Panc1 (cell line): Measurements from ENCODE around the gene LCN6. TPM values are rescaled to one million over a fixed set of nuclear protein-coding genes. Genes with fewer than 3 reads are reported as not detected.

ENCODE experiments used
- ATAC-seq: fragments of 200-7000 bp; cut with Tn5 transposase; 2 replicates; pipeline ENCODE4 v1.9.1; 2020; ENCODE audit warnings: mild to moderate bottlenecking, moderate library complexity
- BruUV-seq: library from RNA; stranded (reverse); fragments of 400-500 nt; replicated peaks from 2 replicates; lab custom pipeline; 2021; lab: Mats Ljungman, UMichigan
- CTCF ChIA-PET: fragments of 300-600 bp; sonication (Branson Sonifier 250); formaldehyde crosslinking; loops from one replicate; lab custom pipeline; 2022; ENCODE audit warnings: antibody characterized with exemption; lab: Charles Lee
- POLR2A ChIA-PET: fragments of 300-600 bp; sonication (Branson Sonifier 250); formaldehyde crosslinking; loops from one replicate; lab custom pipeline; 2022; ENCODE audit warnings: antibody characterized with exemption; lab: Charles Lee
- DNase-seq: peaks from one replicate; pipeline ENCODE4 v3.0.0-alpha.2; 2010; ENCODE audit warnings: low read depth, low spot score
- H3K27ac ChIP-seq: 2 replicates; pipeline ENCODE4 v1.5.1; 2011; ENCODE audit warnings: mild to moderate bottlenecking, low read length, inconsistent platforms
- H3K27me3 ChIP-seq: fragments of 200-500 bp; sonication (Bioruptor generic); 2 replicates; pipeline ENCODE4 v1.6.0; 2014; ENCODE audit warnings: low read length, inconsistent platforms; ENCODE audit not compliant: control insufficient read depth, insufficient read depth
- H3K36me3 ChIP-seq: fragments of 200-500 bp; sonication (Bioruptor generic); 2 replicates; pipeline ENCODE4 v1.5.1; 2014; ENCODE audit warnings: inconsistent platforms, mild to moderate bottlenecking, low read length, moderate library complexity; ENCODE audit not compliant: control insufficient read depth, insufficient read depth
- H3K4me1 ChIP-seq: 2 replicates; pipeline ENCODE4 v1.5.1; 2011; ENCODE audit warnings: inconsistent platforms, mild to moderate bottlenecking, low read length, moderate library complexity; ENCODE audit not compliant: control insufficient read depth, insufficient read depth
- H3K4me3 ChIP-seq, 2 experiments: 2 replicates each; pipeline ENCODE4 v1.5.1; 2011 to 2012; ENCODE audit warnings: low read depth in 2 of 2, low read length in 2 of 2, mild to moderate bottlenecking in 2 of 2, inconsistent platforms in 1 of 2, moderate library complexity in 1 of 2
- H3K9me3 ChIP-seq: fragments of 200-500 bp; sonication (Bioruptor generic); 2 replicates; pipeline ENCODE4 v1.5.1; 2014; ENCODE audit warnings: low read depth, mild to moderate bottlenecking, inconsistent platforms, low read length, moderate library complexity; ENCODE audit not compliant: control insufficient read depth, insufficient read depth
- POLR2AphosphoS5 ChIP-seq: IDR thresholded peaks from 2 replicates; pipeline ENCODE4 v1.6.1; 2012; ENCODE audit warnings: mild to moderate bottlenecking, low read depth, low read length, moderate library complexity
- SIN3A ChIP-seq: IDR thresholded peaks from 2 replicates; pipeline ENCODE4 v1.6.1; 2012; ENCODE audit warnings: low read depth, mild to moderate bottlenecking, low read length, moderate library complexity, borderline replicate concordance; ENCODE audit not compliant: insufficient read depth
- TCF7L2 ChIP-seq: IDR thresholded peaks from 2 replicates; pipeline ENCODE4 v1.6.1; 2011; ENCODE audit warnings: mild to moderate bottlenecking, low read depth, low read length, inconsistent platforms
- in situ Hi-C: cut with HindIII; loops from 2 replicates; pipeline ENCODE4 v1.10.0; 2016; ENCODE audit warnings: low sequenced_read_pairs, low pct_unique_long_range_greater_than_20kb
- intact Hi-C: fragments of 100-400 bp; cut with micrococcal nuclease; formaldehyde crosslinking; loops from one replicate; pipeline ENCODE4 v1.10.0; 2022; ENCODE audit not compliant: unreplicated experiment
- total RNA-seq: library from RNA; stranded (reverse); gene quantifications from one replicate; pipeline ENCODE4 v1.2.1, GENCODE V29; 2021; ENCODE audit not compliant: unreplicated experiment
- TF ChIP-seq, protein P1 (sequence below), 2 experiments: IDR thresholded peaks; 2 replicates each; pipeline ENCODE4 v1.6.1; 2011 to 2012; ENCODE audit warnings: low read depth in 2 of 2, control low read depth in 1 of 2, low read length in 1 of 2, mild to moderate bottlenecking in 1 of 2, moderate library complexity in 1 of 2; ENCODE audit not compliant: insufficient read depth in 1 of 2
- TF ChIP-seq, protein P2 (sequence below): fragments of 450-650 bp; IDR thresholded peaks from 2 replicates; pipeline ENCODE4 v1.5.1; 2017; ENCODE audit warnings: mild to moderate bottlenecking

Gene LCN6
- total RNA-seq, 1 experiment from 2014 or later, result not detected

DNA sequence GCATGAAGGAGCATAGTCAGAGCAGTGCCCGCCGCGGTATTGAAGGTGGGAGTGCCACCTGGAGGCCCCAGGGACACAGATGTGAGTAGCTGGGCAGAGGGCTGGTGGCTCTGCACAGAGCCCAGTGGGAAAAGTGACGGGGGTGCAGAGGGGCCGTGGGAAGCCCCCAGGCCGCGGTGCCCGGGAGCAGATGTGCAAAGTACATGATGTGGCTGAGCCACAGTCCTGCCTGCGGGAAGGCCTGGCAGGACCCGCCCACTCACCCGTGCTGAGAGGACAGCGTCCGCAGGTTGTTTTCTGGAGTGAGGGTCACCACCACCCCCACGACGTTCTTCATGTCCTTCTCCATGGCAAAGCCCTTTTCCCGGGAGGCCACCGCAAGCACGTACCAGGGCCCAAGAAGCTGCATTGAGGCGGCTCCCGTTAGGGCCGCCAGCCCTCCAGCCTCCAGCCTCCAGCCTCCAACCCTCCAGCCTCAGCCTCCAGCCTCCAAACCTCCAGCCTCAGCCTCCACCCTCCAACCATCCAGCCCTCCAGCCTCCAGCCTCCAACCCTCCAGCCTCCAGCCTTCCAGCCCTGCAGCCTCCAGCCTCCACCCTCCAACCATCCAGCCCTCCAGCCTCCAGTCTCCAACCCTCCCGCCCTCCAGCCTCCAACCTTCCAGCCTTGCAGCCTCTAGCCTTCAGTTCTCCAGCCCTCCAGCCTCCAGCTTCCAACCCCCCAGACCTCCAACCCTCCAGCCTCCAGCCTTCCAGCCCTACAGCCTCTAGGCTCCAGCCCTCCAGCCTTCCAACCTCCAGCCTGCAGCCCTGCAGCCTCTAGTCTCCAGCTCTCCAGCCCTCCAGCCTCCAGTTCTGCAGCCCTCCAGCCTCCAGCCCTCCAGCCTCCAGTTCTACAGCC lies 914 bp downstream of the LCN6 start:
- Histone ChIP-seq H3K27ac (no peak overlapping the region), H3K27me3 (no peaks in the 10 kb centered on the region), H3K9me3 (no peaks in the 10 kb centered on the region), H3K4me1 (no peaks in the 10 kb centered on the region), H3K4me3 (no peak overlapping the region), H3K36me3 (no peaks in the 10 kb centered on the region)
- CTCF ChIA-PET, result no interaction called here
- BruUV-seq, result no TSS peak
- TF ChIP-seq, protein P1, sequence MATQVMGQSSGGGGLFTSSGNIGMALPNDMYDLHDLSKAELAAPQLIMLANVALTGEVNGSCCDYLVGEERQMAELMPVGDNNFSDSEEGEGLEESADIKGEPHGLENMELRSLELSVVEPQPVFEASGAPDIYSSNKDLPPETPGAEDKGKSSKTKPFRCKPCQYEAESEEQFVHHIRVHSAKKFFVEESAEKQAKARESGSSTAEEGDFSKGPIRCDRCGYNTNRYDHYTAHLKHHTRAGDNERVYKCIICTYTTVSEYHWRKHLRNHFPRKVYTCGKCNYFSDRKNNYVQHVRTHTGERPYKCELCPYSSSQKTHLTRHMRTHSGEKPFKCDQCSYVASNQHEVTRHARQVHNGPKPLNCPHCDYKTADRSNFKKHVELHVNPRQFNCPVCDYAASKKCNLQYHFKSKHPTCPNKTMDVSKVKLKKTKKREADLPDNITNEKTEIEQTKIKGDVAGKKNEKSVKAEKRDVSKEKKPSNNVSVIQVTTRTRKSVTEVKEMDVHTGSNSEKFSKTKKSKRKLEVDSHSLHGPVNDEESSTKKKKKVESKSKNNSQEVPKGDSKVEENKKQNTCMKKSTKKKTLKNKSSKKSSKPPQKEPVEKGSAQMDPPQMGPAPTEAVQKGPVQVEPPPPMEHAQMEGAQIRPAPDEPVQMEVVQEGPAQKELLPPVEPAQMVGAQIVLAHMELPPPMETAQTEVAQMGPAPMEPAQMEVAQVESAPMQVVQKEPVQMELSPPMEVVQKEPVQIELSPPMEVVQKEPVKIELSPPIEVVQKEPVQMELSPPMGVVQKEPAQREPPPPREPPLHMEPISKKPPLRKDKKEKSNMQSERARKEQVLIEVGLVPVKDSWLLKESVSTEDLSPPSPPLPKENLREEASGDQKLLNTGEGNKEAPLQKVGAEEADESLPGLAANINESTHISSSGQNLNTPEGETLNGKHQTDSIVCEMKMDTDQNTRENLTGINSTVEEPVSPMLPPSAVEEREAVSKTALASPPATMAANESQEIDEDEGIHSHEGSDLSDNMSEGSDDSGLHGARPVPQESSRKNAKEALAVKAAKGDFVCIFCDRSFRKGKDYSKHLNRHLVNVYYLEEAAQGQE (IDR thresholded peaks at IDR 0.05; ENCODE audit: insufficient read depth in 1 of 2, low read depth in 2 of 2, low read length in 1 of 2), result no peak
- TF ChIP-seq SIN3A (no peak), TCF7L2 (no peak), POLR2AphosphoS5 (no peak)
- TF ChIP-seq, protein P2, sequence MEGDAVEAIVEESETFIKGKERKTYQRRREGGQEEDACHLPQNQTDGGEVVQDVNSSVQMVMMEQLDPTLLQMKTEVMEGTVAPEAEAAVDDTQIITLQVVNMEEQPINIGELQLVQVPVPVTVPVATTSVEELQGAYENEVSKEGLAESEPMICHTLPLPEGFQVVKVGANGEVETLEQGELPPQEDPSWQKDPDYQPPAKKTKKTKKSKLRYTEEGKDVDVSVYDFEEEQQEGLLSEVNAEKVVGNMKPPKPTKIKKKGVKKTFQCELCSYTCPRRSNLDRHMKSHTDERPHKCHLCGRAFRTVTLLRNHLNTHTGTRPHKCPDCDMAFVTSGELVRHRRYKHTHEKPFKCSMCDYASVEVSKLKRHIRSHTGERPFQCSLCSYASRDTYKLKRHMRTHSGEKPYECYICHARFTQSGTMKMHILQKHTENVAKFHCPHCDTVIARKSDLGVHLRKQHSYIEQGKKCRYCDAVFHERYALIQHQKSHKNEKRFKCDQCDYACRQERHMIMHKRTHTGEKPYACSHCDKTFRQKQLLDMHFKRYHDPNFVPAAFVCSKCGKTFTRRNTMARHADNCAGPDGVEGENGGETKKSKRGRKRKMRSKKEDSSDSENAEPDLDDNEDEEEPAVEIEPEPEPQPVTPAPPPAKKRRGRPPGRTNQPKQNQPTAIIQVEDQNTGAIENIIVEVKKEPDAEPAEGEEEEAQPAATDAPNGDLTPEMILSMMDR, result no peak
- ATAC-seq (no peak), DNase-seq (no peak)
- in situ Hi-C loops (no loop called here), intact Hi-C loops (no loop called here)
- POLR2A ChIA-PET, result no interaction called here

DNA sequence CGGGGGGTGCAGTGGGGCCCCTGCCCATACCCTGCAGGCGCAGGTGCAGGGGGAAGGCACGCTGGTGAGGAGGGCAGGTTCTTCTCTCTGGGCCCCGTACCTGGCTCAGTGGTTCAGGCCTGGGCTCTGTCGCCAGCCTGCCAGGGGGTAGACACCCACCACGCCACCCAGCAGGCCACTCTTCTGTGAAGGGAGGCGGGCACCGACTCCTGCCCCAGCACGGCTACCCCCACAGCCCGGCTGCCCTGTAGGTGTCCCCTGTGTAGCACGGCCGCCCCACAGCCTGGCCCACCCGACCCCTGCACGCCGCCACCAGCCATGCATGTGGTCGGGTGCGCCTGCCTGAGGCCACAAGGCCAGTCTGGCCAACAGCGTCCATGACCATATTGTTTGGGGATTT lies 1.7 kb downstream of the LCN6 start:
- intact Hi-C loops (no loop called here), in situ Hi-C loops (no loop called here)
- Histone ChIP-seq H3K9me3 (no peaks in the 10 kb centered on the region), H3K4me1 (no peaks in the 10 kb centered on the region), H3K27me3 (no peaks in the 10 kb centered on the region), H3K4me3 (no peak overlapping the region), H3K36me3 (no peaks in the 10 kb centered on the region), H3K27ac (no peak overlapping the region)
- no peak for ATAC-seq
- DNase-seq, result no peak
- ChIA-PET POLR2A (interaction anchor here (0.6 kb wide), 1 partner anchor 17 kb away, joined by 3 read pairs; no protein-coding TSS in a partner anchor), CTCF (no interaction called here)
- no peak for TF ChIP-seq POLR2AphosphoS5
- TF ChIP-seq, protein P2, result no peak
- TF ChIP-seq, protein P1 (IDR thresholded peaks at IDR 0.05; ENCODE audit: insufficient read depth in 1 of 2, low read depth in 2 of 2, low read length in 1 of 2), result no peak
- no peak for TF ChIP-seq SIN3A
- no peak for TF ChIP-seq TCF7L2
- no TSS peak for BruUV-seq
